CD14-positive monocyte (primary cell): Measurements from ENCODE around the gene CD34. TPM values are rescaled to one million over a fixed set of nuclear protein-coding genes. Genes with fewer than 3 reads are reported as not detected.

Experiments
- DNase-seq, 3 donors: peaks; one replicate each; pipeline ENCODE4 v3.0.0-alpha.2; 2011 to 2022
- H2AFZ ChIP-seq: 2 replicates; pipeline ENCODE4 v1.6.0; 2012; ENCODE audit warnings: mild to moderate bottlenecking, low read depth, low read length, inconsistent platforms; ENCODE audit not compliant: insufficient read depth, poor library complexity, severe bottlenecking
- H3K27ac ChIP-seq, 2 donors: 1 replicate in 1 of 2; 2 replicates in 1 of 2; pipeline ENCODE4 v1.5.1; 2012 to 2013; ENCODE audit warnings: low read length in 2 of 2, control low read depth in 1 of 2, inconsistent platforms in 1 of 2, low read depth in 1 of 2, mild to moderate bottlenecking in 1 of 2
- H3K27me3 ChIP-seq, 2 donors: one replicate each; pipeline versions ENCODE4 v1.6.0 to v1.6.1; 2011 to 2013; ENCODE audit warnings: low read length in 2 of 2; ENCODE audit not compliant: control insufficient read depth in 2 of 2, insufficient read depth in 2 of 2
- H3K36me3 ChIP-seq, 2 donors: replicated peaks in 1 of 2; 1 replicate in 1 of 2; 2 replicates in 1 of 2; pipeline versions ENCODE4 v1.5.1 to v1.6.1; 2012 to 2013; ENCODE audit warnings: low read length in 2 of 2, control low read depth in 1 of 2, inconsistent platforms in 1 of 2, mild to moderate bottlenecking in 1 of 2; ENCODE audit not compliant: insufficient read depth in 2 of 2, control insufficient read depth in 1 of 2
- H3K4me1 ChIP-seq, 2 donors: 1 replicate in 1 of 2; 2 replicates in 1 of 2; pipeline versions ENCODE4 v1.5.1 to v1.6.1; 2012 to 2013; ENCODE audit warnings: low read length in 2 of 2, control low read depth in 1 of 2, inconsistent platforms in 1 of 2, mild to moderate bottlenecking in 1 of 2, moderate library complexity in 1 of 2; ENCODE audit not compliant: insufficient read depth in 2 of 2, control insufficient read depth in 1 of 2
- H3K4me2 ChIP-seq: replicated peaks from 2 replicates; pipeline ENCODE3; 2012; ENCODE audit warnings: low read length, moderate library complexity, mild to moderate bottlenecking; ENCODE audit not compliant: poor library complexity, severe bottlenecking; ENCODE audit errors: extremely low read depth
- H3K4me3 ChIP-seq, 3 experiments: fragments of 200-600 bp in 1 of 3; sonication (generic) in 1 of 3; replicated peaks in 1 of 3; 1 replicate in 2 of 3; 2 replicates in 1 of 3; pipeline ENCODE4 v1.5.1; 2011 to 2013; ENCODE audit warnings: low read length in 3 of 3, mild to moderate bottlenecking in 3 of 3, control low read depth in 2 of 3, low read depth in 2 of 3, inconsistent platforms in 1 of 3, moderate library complexity in 1 of 3
- H3K79me2 ChIP-seq: 2 replicates; pipeline ENCODE4 v1.6.0; 2012; ENCODE audit warnings: mild to moderate bottlenecking, control low read depth, inconsistent platforms, low read length, moderate library complexity; ENCODE audit not compliant: insufficient read depth
- H3K9ac ChIP-seq: 2 replicates; pipeline ENCODE4 v1.6.0; 2017; ENCODE audit warnings: low read length, mild to moderate bottlenecking; ENCODE audit not compliant: insufficient read depth, poor library complexity, severe bottlenecking
- H3K9me3 ChIP-seq, 2 donors: replicated peaks in 1 of 2; 1 replicate in 1 of 2; 2 replicates in 1 of 2; pipeline versions ENCODE4 v1.5.1 to v1.6.1; 2012 to 2013; ENCODE audit warnings: low read length in 2 of 2, control low read depth in 1 of 2; ENCODE audit not compliant: control insufficient read depth in 1 of 2, insufficient read depth in 1 of 2
- H4K20me1 ChIP-seq: 2 replicates; pipeline ENCODE4 v1.6.0; 2012; ENCODE audit warnings: mild to moderate bottlenecking, low read length, control low read depth, moderate library complexity; ENCODE audit not compliant: insufficient read depth
- H3K27ac Mint-ChIP-seq, 7 donors: one replicate each; pipeline ENCODE4 v1.8.0; 2020; ENCODE audit warnings: mild to moderate bottlenecking in 7 of 7, mixed read lengths in 7 of 7, moderate library complexity in 6 of 7, inconsistent platforms in 2 of 7
- H3K27me3 Mint-ChIP-seq, 3 donors: one replicate each; pipeline ENCODE4 v1.8.0; 2021 to 2022; ENCODE audit warnings: low read depth in 3 of 3, mild to moderate bottlenecking in 3 of 3, mixed read lengths in 3 of 3, moderate library complexity in 3 of 3, inconsistent platforms in 1 of 3
- H3K36me3 Mint-ChIP-seq, 2 donors: one replicate each; pipeline ENCODE4 v1.8.0; 2020; ENCODE audit warnings: mixed read lengths in 2 of 2, inconsistent platforms in 1 of 2, mild to moderate bottlenecking in 1 of 2
- H3K4me1 Mint-ChIP-seq: one replicate; pipeline ENCODE4 v1.8.0; 2020; ENCODE audit warnings: mild to moderate bottlenecking, mixed read lengths
- H3K4me3 Mint-ChIP-seq, 2 donors: one replicate each; pipeline ENCODE4 v1.8.0; 2020; ENCODE audit warnings: mild to moderate bottlenecking in 2 of 2, mixed read lengths in 2 of 2, moderate library complexity in 1 of 2
- H3K9me3 Mint-ChIP-seq, 7 donors: one replicate each; pipeline ENCODE4 v1.8.0; 2020 to 2022; ENCODE audit warnings: mixed read lengths in 7 of 7, mild to moderate bottlenecking in 6 of 7, moderate library complexity in 6 of 7, inconsistent platforms in 2 of 7
- WGBS: methylation state at CpG from one replicate; pipeline ENCODE4 v1.1.5; 2013; ENCODE audit warnings: missing lambda C conversion rate; ENCODE audit not compliant: insufficient coverage; 5-methylcytosine and 5-hydroxymethylcytosine counted together
- intact Hi-C, 2 donors: fragments of 100-400 bp; cut with micrococcal nuclease; formaldehyde crosslinking; loops; one replicate each; pipeline versions ENCODE4 v1.15.0 to v1.15.1; 2023
- polyA plus RNA-seq, 3 donors: library from polyadenylated mRNA; depleted of rRNA in 1 of 3; unstranded in 2 of 3; stranded (reverse) in 1 of 3; fragments of 300-500 nt in 2 of 3; fragments of >200 nt in 1 of 3; fragmentation: Illumina TruSeq in 2 of 3; gene quantifications; 1 replicate in 2 of 3; 2 replicates in 1 of 3; pipeline ENCODE4 v1.2.3, GENCODE V29; 2012 to 2021
- TF ChIP-seq, protein P1 (sequence below): fragments of 200-600 bp; IDR thresholded peaks from one replicate; pipeline ENCODE4 v1.8.0; 2022; ENCODE audit warnings: antibody characterized with exemption, mild to moderate bottlenecking

Gene CD34
- polyA plus RNA-seq, 3 donors: 0.03 TPM; not detected in 2

DNA sequence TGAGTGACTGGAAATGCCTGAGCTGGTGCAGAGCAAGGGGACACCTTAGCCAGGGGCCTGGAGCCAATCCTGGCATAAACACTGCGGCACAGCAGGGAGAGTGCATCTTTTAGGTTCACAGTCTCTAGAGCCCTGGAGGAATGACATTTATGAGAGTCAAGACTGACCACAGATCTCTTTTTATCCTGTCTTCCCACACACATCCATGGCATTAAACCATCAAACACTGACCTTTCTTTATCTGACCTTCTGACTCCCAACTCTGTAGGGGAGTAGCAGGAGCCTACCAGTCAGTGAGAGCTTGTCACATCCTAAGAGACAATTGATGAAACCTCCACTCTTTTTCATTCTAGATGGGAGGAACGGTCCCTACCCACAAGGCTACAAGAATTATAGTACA lies 7.9 kb downstream of the CD34 start:
- H2AFZ ChIP-seq: no peak overlapping the region
- no peak overlapping the region for H3K9ac ChIP-seq
- H3K36me3 Mint-ChIP-seq: no peaks in the 10 kb centered on the region
- H3K27me3 ChIP-seq: no peaks in the 10 kb centered on the region
- no peaks in the 10 kb centered on the region for H4K20me1 ChIP-seq
- 88% methylated on average over 1 of the region's 2 CpGs for WGBS
- H3K9me3 Mint-ChIP-seq: no peaks in the 10 kb centered on the region
- H3K9me3 ChIP-seq: no peaks in the 10 kb centered on the region
- no peak overlapping the region for H3K4me2 ChIP-seq
- no peak overlapping the region for H3K4me3 Mint-ChIP-seq
- H3K4me1 ChIP-seq: peaks cover 0 to 6% of the 10 kb centered on the region in 2 donors
- intact Hi-C loops: no loop called here
- TF ChIP-seq, protein P1, sequence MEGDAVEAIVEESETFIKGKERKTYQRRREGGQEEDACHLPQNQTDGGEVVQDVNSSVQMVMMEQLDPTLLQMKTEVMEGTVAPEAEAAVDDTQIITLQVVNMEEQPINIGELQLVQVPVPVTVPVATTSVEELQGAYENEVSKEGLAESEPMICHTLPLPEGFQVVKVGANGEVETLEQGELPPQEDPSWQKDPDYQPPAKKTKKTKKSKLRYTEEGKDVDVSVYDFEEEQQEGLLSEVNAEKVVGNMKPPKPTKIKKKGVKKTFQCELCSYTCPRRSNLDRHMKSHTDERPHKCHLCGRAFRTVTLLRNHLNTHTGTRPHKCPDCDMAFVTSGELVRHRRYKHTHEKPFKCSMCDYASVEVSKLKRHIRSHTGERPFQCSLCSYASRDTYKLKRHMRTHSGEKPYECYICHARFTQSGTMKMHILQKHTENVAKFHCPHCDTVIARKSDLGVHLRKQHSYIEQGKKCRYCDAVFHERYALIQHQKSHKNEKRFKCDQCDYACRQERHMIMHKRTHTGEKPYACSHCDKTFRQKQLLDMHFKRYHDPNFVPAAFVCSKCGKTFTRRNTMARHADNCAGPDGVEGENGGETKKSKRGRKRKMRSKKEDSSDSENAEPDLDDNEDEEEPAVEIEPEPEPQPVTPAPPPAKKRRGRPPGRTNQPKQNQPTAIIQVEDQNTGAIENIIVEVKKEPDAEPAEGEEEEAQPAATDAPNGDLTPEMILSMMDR: no peak
- H3K27me3 Mint-ChIP-seq: peaks cover 0 to 3% (median 2%) of the 10 kb centered on the region in 3 donors
- peak overlapping the region in 1 of 7 donors; percentile 76 for H3K27ac Mint-ChIP-seq
- H3K4me1 Mint-ChIP-seq: peaks cover 18% of the 10 kb centered on the region
- H3K36me3 ChIP-seq: no peaks in the 10 kb centered on the region
- no peak for DNase-seq
- no peak overlapping the region for H3K27ac ChIP-seq
- H3K79me2 ChIP-seq: no peaks in the 10 kb centered on the region
- no peak overlapping the region for H3K4me3 ChIP-seq

DNA sequence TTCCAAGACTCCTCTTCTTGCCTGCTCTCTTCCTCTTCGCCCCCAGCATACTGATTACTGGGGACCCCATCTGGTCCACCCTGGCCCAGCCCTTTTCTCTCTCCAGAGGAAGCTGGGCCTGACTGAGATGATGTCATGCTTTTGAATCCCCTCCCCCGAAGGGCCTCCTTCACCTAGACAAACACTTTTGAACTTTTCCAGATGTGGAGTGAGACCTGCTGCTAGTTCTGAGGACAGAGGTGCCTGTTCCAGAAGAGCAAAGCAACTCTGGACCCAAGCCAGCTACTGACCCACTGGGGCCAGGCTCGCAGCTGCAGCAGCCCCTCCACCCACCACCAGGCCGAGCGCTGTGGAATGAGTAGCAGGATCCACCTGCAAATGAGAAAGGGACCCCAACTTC lies 8.4 kb downstream of the CD34 start:
- Mint-ChIP-seq H3K4me3 (no peak overlapping the region), H3K27me3 (peaks cover 0 to 2% (median 0%) of the 10 kb centered on the region in 3 donors), H3K36me3 (no peaks in the 10 kb centered on the region), H3K4me1 (peaks cover 13% of the 10 kb centered on the region), H3K9me3 (no peaks in the 10 kb centered on the region), H3K27ac (peak overlapping the region in 1 of 7 donors; percentile 37)
- intact Hi-C loops: no loop called here
- Histone ChIP-seq H2AFZ (no peak overlapping the region), H3K9ac (no peak overlapping the region), H3K79me2 (no peaks in the 10 kb centered on the region), H3K4me1 (peaks cover 0 to 6% of the 10 kb centered on the region in 2 donors), H3K4me2 (no peak overlapping the region), H3K9me3 (no peaks in the 10 kb centered on the region), H3K4me3 (no peak overlapping the region), H4K20me1 (no peaks in the 10 kb centered on the region), H3K27ac (no peak overlapping the region), H3K27me3 (no peaks in the 10 kb centered on the region), H3K36me3 (no peaks in the 10 kb centered on the region)
- WGBS: 86% methylated on average over 1 of the region's 5 CpGs
- TF ChIP-seq, protein P1: no peak
- no peak for DNase-seq
